B cell (primary cell): Measurements from ENCODE around the gene ATP2B3. TPM values are rescaled to one million over a fixed set of nuclear protein-coding genes. Genes with fewer than 3 reads are reported as not detected.

Experiments used
- ATAC-seq: fragments of 200-7000 bp; cut with Tn5 transposase; one replicate; pipeline ENCODE4 v1.10.0; 2021; ENCODE audit warnings: low read depth, mild to moderate bottlenecking, moderate number of reproducible peaks, moderate library complexity
- CTCF ChIA-PET: fragments of 350-600 bp; sonication (Branson Sonifier 250); formaldehyde crosslinking; loops from one replicate; lab custom pipeline; 2021; ENCODE audit warnings: antibody characterized with exemption, inconsistent platforms; lab: Charles Lee
- POLR2A ChIA-PET: fragments of 350-600 bp; sonication (Branson Sonifier 250); formaldehyde crosslinking; loops from one replicate; lab custom pipeline; 2021; ENCODE audit warnings: antibody characterized with exemption; lab: Charles Lee
- DNase-seq: peaks from one replicate; pipeline ENCODE4 v3.0.0; 2013
- H2AFZ ChIP-seq: 2 replicates; pipeline ENCODE4 v1.6.1; 2012; ENCODE audit warnings: mild to moderate bottlenecking, low read depth, low read length; ENCODE audit not compliant: insufficient read depth, poor library complexity, severe bottlenecking
- H3K27ac ChIP-seq, 2 donors: 1 replicate in 1 of 2; 2 replicates in 1 of 2; pipeline ENCODE4 v1.5.1; 2012 to 2013; ENCODE audit warnings: low read length in 2 of 2, mild to moderate bottlenecking in 2 of 2, moderate library complexity in 1 of 2
- H3K27me3 ChIP-seq, 4 experiments: fragments of 200-600 bp in 1 of 4; sonication (generic) in 1 of 4; replicated peaks in 1 of 4; 1 replicate in 2 of 4; 2 replicates in 2 of 4; pipeline versions ENCODE4 v1.6.1 to v1.7.0; 2013 to 2016; ENCODE audit warnings: low read length in 3 of 4, mild to moderate bottlenecking in 2 of 4, mixed read lengths in 1 of 4, moderate library complexity in 1 of 4; ENCODE audit not compliant: insufficient read depth in 4 of 4, control insufficient read depth in 3 of 4; ENCODE audit errors: control extremely low read depth in 1 of 4
- H3K36me3 ChIP-seq, 2 experiments: replicated peaks in 1 of 2; 1 replicate in 1 of 2; 2 replicates in 1 of 2; pipeline versions ENCODE4 v1.6.1 to v1.7.1; 2013; ENCODE audit warnings: low read length in 1 of 2; ENCODE audit not compliant: insufficient read depth in 2 of 2, control insufficient read depth in 1 of 2; ENCODE audit errors: control extremely low read depth in 1 of 2, extremely low read depth in 1 of 2
- H3K4me1 ChIP-seq, 2 donors: fragments of 200-600 bp in 1 of 2; sonication (generic) in 1 of 2; 1 replicate in 1 of 2; 2 replicates in 1 of 2; pipeline versions ENCODE4 v1.5.1 to v1.6.1; 2013 to 2017; ENCODE audit warnings: low read length in 2 of 2; ENCODE audit not compliant: control insufficient read depth in 2 of 2, insufficient read depth in 2 of 2
- H3K4me2 ChIP-seq: replicated peaks from 2 replicates; pipeline ENCODE3; 2012; ENCODE audit warnings: mild to moderate bottlenecking, low read depth, low read length; ENCODE audit not compliant: poor library complexity, severe bottlenecking
- H3K4me3 ChIP-seq, 5 experiments: fragments of 200-600 bp in 1 of 5; sonication (generic) in 1 of 5; 1 replicate in 3 of 5; 2 replicates in 2 of 5; pipeline versions ENCODE4 v1.5.1 to v1.7.0; 2011 to 2016; ENCODE audit warnings: low read length in 4 of 5, mild to moderate bottlenecking in 4 of 5, low read depth in 2 of 5, control low read depth in 1 of 5, moderate library complexity in 1 of 5; ENCODE audit not compliant: insufficient read depth in 1 of 5; ENCODE audit errors: control extremely low read depth in 1 of 5, extremely low read depth in 1 of 5
- H3K79me2 ChIP-seq: fragments of 200-600 bp; sonication (generic); one replicate; pipeline ENCODE4 v1.6.0; 2016; ENCODE audit warnings: low read length; ENCODE audit not compliant: control insufficient read depth, insufficient read depth
- H3K9ac ChIP-seq: fragments of 200-600 bp; sonication (generic); 2 replicates; pipeline ENCODE4 v1.6.1; 2017; ENCODE audit warnings: mild to moderate bottlenecking, low read length, moderate library complexity
- H3K9me3 ChIP-seq, 3 donors: one replicate each; pipeline versions ENCODE4 v1.6.1 to v1.7.1; 2013; ENCODE audit warnings: low read length in 2 of 3; ENCODE audit not compliant: control insufficient read depth in 2 of 3, insufficient read depth in 1 of 3; ENCODE audit errors: control extremely low read depth in 1 of 3
- H4K20me1 ChIP-seq: 2 replicates; pipeline ENCODE4 v1.6.0; 2012; ENCODE audit warnings: mild to moderate bottlenecking, low read length; ENCODE audit not compliant: insufficient read depth, control insufficient read depth, poor library complexity, severe bottlenecking
- H3K27ac Mint-ChIP-seq: one replicate; pipeline ENCODE4 v1.8.0; 2021; ENCODE audit warnings: mixed read lengths
- H3K27me3 Mint-ChIP-seq: one replicate; pipeline ENCODE4 v1.8.0; 2021; ENCODE audit warnings: mixed read lengths
- H3K4me1 Mint-ChIP-seq: one replicate; pipeline ENCODE4 v1.8.0; 2021; ENCODE audit warnings: mixed read lengths
- H3K4me3 Mint-ChIP-seq: one replicate; pipeline ENCODE4 v1.8.0; 2021; ENCODE audit warnings: mixed read lengths
- H3K9me3 Mint-ChIP-seq: one replicate; pipeline ENCODE4 v1.8.0; 2022; ENCODE audit warnings: mixed read lengths; ENCODE audit not compliant: insufficient read depth
- CTCF ChIP-seq: fragments of 200-600 bp; IDR thresholded peaks from one replicate; pipeline ENCODE4 v1.8.0; 2022; ENCODE audit warnings: antibody characterized with exemption, mild to moderate bottlenecking
- EZH2 ChIP-seq: IDR thresholded peaks from 2 replicates; pipeline ENCODE4 v1.6.1; 2012; ENCODE audit warnings: borderline replicate concordance, low read depth, mild to moderate bottlenecking, moderate library complexity, low read length; ENCODE audit not compliant: insufficient read depth, poor library complexity, severe bottlenecking
- WGBS: methylation state at CpG from one replicate; pipeline ENCODE4 v1.1.5; 2013; ENCODE audit warnings: missing lambda C conversion rate; ENCODE audit not compliant: insufficient coverage; 5-methylcytosine and 5-hydroxymethylcytosine counted together
- intact Hi-C: fragments of 100-400 bp; cut with micrococcal nuclease; formaldehyde crosslinking; loops from one replicate; pipeline ENCODE4 v1.10.0; 2022
- polyA plus RNA-seq: library from polyadenylated mRNA; depleted of rRNA; stranded (reverse); fragments of >200 nt; gene quantifications from 2 replicates; pipeline ENCODE4 v1.2.3, GENCODE V29; 2012
- total RNA-seq, 2 donors: library from RNA; stranded (reverse); fragments of 120-200 nt in 1 of 2; gene quantifications; 1 replicate in 1 of 2; 2 replicates in 1 of 2; pipeline versions ENCODE4 v1.2.3 to v1.2.4, GENCODE V29; 2013 to 2022

The ATP2B3 gene
- total and polyA plus RNA-seq, 2 donors (not counting 1 experiment from before 2014, with no cell fraction given), result not detected

GRCh38 chrX:153578200-153578835, 60.9 kb downstream of the ATP2B3 start:
- Histone ChIP-seq H3K27ac (no peak overlapping the region), H3K27me3 (no peaks in the 10 kb centered on the region), H3K9me3 (no peaks in the 10 kb centered on the region), H3K36me3 (no peaks in the 10 kb centered on the region), H4K20me1 (no peaks in the 10 kb centered on the region), H3K4me2 (no peak overlapping the region), H3K4me1 (peaks cover 9 to 15% of the 10 kb centered on the region in 2 donors), H3K79me2 (no peaks in the 10 kb centered on the region), H3K4me3 (no peak overlapping the region), H2AFZ (no peak overlapping the region), H3K9ac (no peak overlapping the region)
- Mint-ChIP-seq H3K9me3 (no peaks in the 10 kb centered on the region), H3K27me3 (no peaks in the 10 kb centered on the region), H3K27ac (no peak overlapping the region), H3K4me1 (peaks cover 20% of the 10 kb centered on the region), H3K4me3 (no peak overlapping the region)
- TF ChIP-seq CTCF (no peak), EZH2 (no peak)
- no peak for ATAC-seq
- 94% methylated on average over 8 of the region's 18 CpGs for WGBS
- intact Hi-C loops, result no loop called here
- no peak for DNase-seq
- ChIA-PET CTCF (interaction anchor here (0.7 to 1.1 kb wide), 3 partner anchors 39 to 636 kb away, joined by 3 to 5 read pairs (median 3); no protein-coding TSS in a partner anchor), POLR2A (no interaction called here)

DNA sequence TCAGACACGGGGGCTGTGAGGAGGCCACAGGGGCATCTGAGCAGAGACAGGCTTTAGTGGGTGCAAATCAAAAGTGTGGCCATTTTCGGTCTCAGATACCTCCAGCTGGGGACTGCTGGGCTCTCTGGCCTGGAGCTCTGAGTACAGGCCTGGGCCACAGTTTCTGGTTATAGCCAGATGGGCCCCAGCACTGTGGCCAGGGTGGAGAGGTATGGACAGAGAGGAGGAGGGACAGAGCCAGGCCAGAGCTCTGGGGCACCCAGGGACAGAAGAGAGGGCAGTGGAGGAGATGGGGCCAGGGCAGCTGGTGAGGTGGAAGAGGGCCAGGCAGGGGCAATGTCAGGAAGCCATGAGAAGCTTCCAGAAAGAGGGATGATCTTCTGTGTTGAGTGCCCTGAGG, 61.4 kb downstream of the ATP2B3 start:
- no peaks in the 10 kb centered on the region for H3K27me3 ChIP-seq
- H3K4me1 ChIP-seq, result peaks cover 15 to 21% of the 10 kb centered on the region in 2 donors
- H3K9me3 ChIP-seq, result no peaks in the 10 kb centered on the region
- ATAC-seq (no peak), DNase-seq (no peak)
- no peak overlapping the region for H3K27ac ChIP-seq
- no peak for TF ChIP-seq CTCF
- TF ChIP-seq EZH2, result no peak
- Mint-ChIP-seq H3K27ac (no peak overlapping the region), H3K4me3 (no peak overlapping the region), H3K9me3 (no peaks in the 10 kb centered on the region), H3K27me3 (no peaks in the 10 kb centered on the region), H3K4me1 (peaks cover 25% of the 10 kb centered on the region)
- no peak overlapping the region for H2AFZ ChIP-seq
- WGBS, result 83% methylated on average over 2 of the region's 2 CpGs
- no peaks in the 10 kb centered on the region for H3K79me2 ChIP-seq
- no peak overlapping the region for H3K4me2 ChIP-seq
- no peaks in the 10 kb centered on the region for H3K36me3 ChIP-seq
- intact Hi-C loops, result no loop called here
- no peaks in the 10 kb centered on the region for H4K20me1 ChIP-seq
- POLR2A ChIA-PET, result no interaction called here
- no peak overlapping the region for H3K4me3 ChIP-seq
- CTCF ChIA-PET, result interaction anchor here (0.7 kb wide), 1 partner anchor 636 kb away, joined by 3 read pairs; no protein-coding TSS in a partner anchor
- no peak overlapping the region for H3K9ac ChIP-seq
